Brain microvascular endothelial cell (primary cell): ENCODE measurements around the gene DNASE1L2.

Source experiments
- DNase-seq: peaks from one replicate; pipeline ENCODE4 v3.0.0-alpha.2; 2020
- H3K27ac ChIP-seq: fragments of 250-450 bp; sonication (Bioruptor Pico); 2 replicates; pipeline ENCODE4 v1.5.1; 2020; ENCODE audit warnings: mild to moderate bottlenecking, moderate library complexity
- H3K27me3 ChIP-seq: fragments of 250-450 bp; sonication (Bioruptor Pico); replicated peaks from 2 replicates; pipeline ENCODE4 v1.5.1; 2020; ENCODE audit warnings: mild to moderate bottlenecking
- H3K36me3 ChIP-seq: fragments of 250-450 bp; sonication (Bioruptor Pico); replicated peaks from 2 replicates; pipeline ENCODE4 v1.5.1; 2020; ENCODE audit warnings: mild to moderate bottlenecking
- H3K4me3 ChIP-seq: 2 replicates; pipeline ENCODE4 v1.5.1; 2011; ENCODE audit warnings: low read depth, mild to moderate bottlenecking, control low read depth, low read length, moderate library complexity
- in situ Hi-C: cut with HindIII; loops from 2 replicates; pipeline ENCODE4 v1.10.0; 2017; ENCODE audit warnings: low sequenced_read_pairs, low pct_ligation_motif_present
- TF ChIP-seq, protein P1 (sequence below): IDR thresholded peaks from 2 replicates; pipeline ENCODE4 v1.5.1; 2011; ENCODE audit warnings: low read depth, mild to moderate bottlenecking, moderate library complexity, low read length, control low read depth, inconsistent platforms; ENCODE audit errors: missing control alignments

DNASE1L2 gene

GRCh38 chr16:2282262-2282661 is 46.0 kb downstream of the DNASE1L2 start:
- H3K36me3 ChIP-seq, result no peaks in the 10 kb centered on the region
- H3K27me3 ChIP-seq, result no peaks in the 10 kb centered on the region
- in situ Hi-C loops, result no loop called here
- TF ChIP-seq, protein P1, sequence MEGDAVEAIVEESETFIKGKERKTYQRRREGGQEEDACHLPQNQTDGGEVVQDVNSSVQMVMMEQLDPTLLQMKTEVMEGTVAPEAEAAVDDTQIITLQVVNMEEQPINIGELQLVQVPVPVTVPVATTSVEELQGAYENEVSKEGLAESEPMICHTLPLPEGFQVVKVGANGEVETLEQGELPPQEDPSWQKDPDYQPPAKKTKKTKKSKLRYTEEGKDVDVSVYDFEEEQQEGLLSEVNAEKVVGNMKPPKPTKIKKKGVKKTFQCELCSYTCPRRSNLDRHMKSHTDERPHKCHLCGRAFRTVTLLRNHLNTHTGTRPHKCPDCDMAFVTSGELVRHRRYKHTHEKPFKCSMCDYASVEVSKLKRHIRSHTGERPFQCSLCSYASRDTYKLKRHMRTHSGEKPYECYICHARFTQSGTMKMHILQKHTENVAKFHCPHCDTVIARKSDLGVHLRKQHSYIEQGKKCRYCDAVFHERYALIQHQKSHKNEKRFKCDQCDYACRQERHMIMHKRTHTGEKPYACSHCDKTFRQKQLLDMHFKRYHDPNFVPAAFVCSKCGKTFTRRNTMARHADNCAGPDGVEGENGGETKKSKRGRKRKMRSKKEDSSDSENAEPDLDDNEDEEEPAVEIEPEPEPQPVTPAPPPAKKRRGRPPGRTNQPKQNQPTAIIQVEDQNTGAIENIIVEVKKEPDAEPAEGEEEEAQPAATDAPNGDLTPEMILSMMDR, result no peak
- H3K4me3 ChIP-seq, result no peak overlapping the region
- no peak overlapping the region for H3K27ac ChIP-seq
- no peak for DNase-seq

DNA sequence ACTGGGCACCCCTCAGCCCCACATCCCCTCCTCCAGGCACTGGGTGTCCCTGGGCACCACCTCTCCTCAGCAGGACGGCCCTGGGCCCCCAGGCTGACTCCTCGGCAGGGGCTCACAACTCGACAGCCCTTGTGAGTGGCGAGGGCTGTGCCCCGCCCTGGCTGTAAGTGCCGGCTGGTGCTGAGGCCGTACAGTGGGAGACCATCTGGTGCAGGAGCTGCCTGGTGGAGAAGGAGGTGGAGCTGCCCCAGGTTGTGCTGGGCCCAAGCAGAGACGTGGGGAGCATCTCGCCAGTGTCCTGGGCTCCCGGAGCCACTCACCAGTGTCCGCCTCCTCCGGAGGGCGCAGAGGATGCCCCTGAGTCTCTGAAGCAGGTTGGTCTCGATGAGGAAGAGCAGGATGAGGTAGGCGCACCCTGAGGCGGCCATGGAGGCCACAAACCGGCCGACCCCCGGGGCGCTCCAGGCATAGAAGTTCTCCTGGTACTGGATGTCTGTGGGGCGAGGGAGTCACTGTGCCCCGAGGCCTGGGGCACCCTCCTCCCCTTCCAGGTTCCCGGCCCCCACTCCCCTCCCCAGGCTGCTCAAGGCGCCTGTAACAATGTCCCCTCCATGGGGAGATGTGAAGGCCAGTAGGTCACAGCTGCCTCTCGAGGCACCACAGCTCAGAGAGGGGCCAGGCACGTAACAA is 46.8 kb downstream of the DNASE1L2 start:
- DNase-seq, result no peak
- in situ Hi-C loops, result no loop called here
- Histone ChIP-seq H3K36me3 (no peaks in the 10 kb centered on the region), H3K27me3 (no peaks in the 10 kb centered on the region), H3K4me3 (no peak overlapping the region), H3K27ac (no peak overlapping the region)
- TF ChIP-seq, protein P1, result no peak

GRCh38 chr16:2284001-2284770 is 47.9 kb downstream of the DNASE1L2 start:
- in situ Hi-C loops, result no loop called here
- H3K27ac ChIP-seq, result no peak overlapping the region

DNA sequence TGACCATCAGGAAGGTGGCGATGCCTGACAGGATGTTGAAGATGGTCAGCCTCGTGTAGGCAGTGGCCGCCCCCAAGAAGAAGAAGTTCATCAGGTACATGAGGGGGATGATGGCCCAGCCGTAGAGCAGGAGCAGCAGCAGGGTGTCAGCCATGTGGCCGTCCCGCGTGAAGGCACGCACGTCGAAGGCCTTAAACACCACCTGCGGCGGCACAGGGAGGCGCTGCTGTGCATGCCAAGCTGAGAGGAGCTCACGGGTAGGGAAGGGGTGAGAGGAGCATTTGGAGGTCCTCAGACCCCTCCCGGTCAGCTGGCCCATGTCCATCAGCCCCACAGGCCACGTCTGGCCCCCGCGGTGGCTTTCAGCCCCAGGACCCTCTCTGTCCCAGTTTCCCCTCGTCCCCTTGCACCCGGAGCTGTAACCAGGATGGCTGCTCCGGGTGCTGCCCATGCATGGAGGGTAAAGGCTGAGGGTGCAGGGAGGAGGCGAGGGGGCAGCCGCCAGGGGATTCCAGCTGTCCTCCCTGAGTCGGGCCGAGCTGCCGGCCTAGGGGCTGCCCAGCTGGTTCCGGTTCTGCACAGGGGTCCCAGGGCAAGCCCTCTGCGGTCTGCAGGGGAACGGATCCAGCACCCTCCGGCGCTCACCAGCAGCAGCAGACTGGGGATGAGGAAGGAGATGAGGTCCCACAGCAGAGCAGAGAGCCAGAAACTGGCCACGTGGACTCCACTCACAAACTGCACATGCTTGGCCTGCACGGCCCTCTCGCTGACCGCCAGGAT is 48.7 kb downstream of the DNASE1L2 start:
- no peak overlapping the region for H3K27ac ChIP-seq
- H3K4me3 ChIP-seq, result no peak overlapping the region
- in situ Hi-C loops, result no loop called here
- no peak for DNase-seq
- no peaks in the 10 kb centered on the region for H3K36me3 ChIP-seq
- H3K27me3 ChIP-seq, result no peaks in the 10 kb centered on the region
- TF ChIP-seq, protein P1, result no peak

More at GRCh38 chr16:2284001-2284770, 47.9 kb downstream of the DNASE1L2 start:
- Histone ChIP-seq H3K27me3 (no peaks in the 10 kb centered on the region), H3K36me3 (no peaks in the 10 kb centered on the region), H3K4me3 (no peak overlapping the region)
- TF ChIP-seq, protein P1, result no peak
- no peak for DNase-seq

- H3K27ac ChIP-seq, result no peak overlapping the region
- H3K36me3 ChIP-seq, result no peaks in the 10 kb centered on the region
- H3K4me3 ChIP-seq, result no peak overlapping the region
- in situ Hi-C loops, result no loop called here
- TF ChIP-seq, protein P1, result no peak
- DNase-seq, result no peak
- H3K27me3 ChIP-seq, result no peaks in the 10 kb centered on the region
Measured at GRCh38 chr16:2285731-2286191, 49.5 kb downstream of the DNASE1L2 start.
